Measurements from ENCODE around the gene NOL11. TPM values are rescaled to one million over a fixed set of nuclear protein-coding genes. Genes with fewer than 3 reads are reported as not detected.

The NOL11 gene
- total RNA-seq, 1 donor from 2014 or later: 35.4 TPM

- Histone ChIP-seq H3K9me3 (no peaks in the 10 kb centered on the region), H3K27ac (no peak overlapping the region), H3K4me1 (no peaks in the 10 kb centered on the region), H3K36me3 (no peaks in the 10 kb centered on the region), H3K27me3 (no peaks in the 10 kb centered on the region), H3K4me3 (no peak overlapping the region)
- intact Hi-C loops (cut with DNase I): no loop called here
- TF ChIP-seq CTCF (IDR thresholded peaks at IDR 0.05): no peak
- TF ChIP-seq POLR2A (IDR thresholded peaks at IDR 0.05): no peak
- no peak for TF ChIP-seq POLR2AphosphoS5 (IDR thresholded peaks at IDR 0.05; ENCODE audit: insufficient read depth in 1 of 2, low read depth in 1 of 2)
- DNase-seq (ENCODE audit: extremely low spot score in 2 of 2): no peak
These were observed 51.5 kb downstream of the NOL11 start for GRCh38 chr17:67769231-67769630.

- Histone ChIP-seq H3K4me3 (no peak overlapping the region), H3K27me3 (no peaks in the 10 kb centered on the region), H3K36me3 (no peaks in the 10 kb centered on the region), H3K9me3 (no peaks in the 10 kb centered on the region), H3K4me1 (no peaks in the 10 kb centered on the region), H3K27ac (no peak overlapping the region)
- intact Hi-C loops (cut with DNase I): no loop called here
- no peak for TF ChIP-seq CTCF (IDR thresholded peaks at IDR 0.05)
- no peak for TF ChIP-seq POLR2AphosphoS5 (IDR thresholded peaks at IDR 0.05; ENCODE audit: insufficient read depth in 1 of 2, low read depth in 1 of 2)
- no peak for TF ChIP-seq POLR2A (IDR thresholded peaks at IDR 0.05)
- no peak for DNase-seq (ENCODE audit: extremely low spot score in 2 of 2)
These were observed 52.8 kb downstream of the NOL11 start for GRCh38 chr17:67770539-67770938.

GRCh38 chr17:67772679-67773078 is 54.9 kb downstream of the NOL11 start:
- no peaks in the 10 kb centered on the region for H3K4me1 ChIP-seq
- H3K27me3 ChIP-seq: no peaks in the 10 kb centered on the region
- TF ChIP-seq CTCF (IDR thresholded peaks at IDR 0.05) (no peak), POLR2AphosphoS5 (IDR thresholded peaks at IDR 0.05; ENCODE audit: insufficient read depth in 1 of 2, low read depth in 1 of 2) (no peak), POLR2A (IDR thresholded peaks at IDR 0.05) (no peak)
- DNase-seq (ENCODE audit: extremely low spot score in 2 of 2): no peak
- H3K4me3 ChIP-seq: no peak overlapping the region
- H3K36me3 ChIP-seq: no peaks in the 10 kb centered on the region
- no peak overlapping the region for H3K27ac ChIP-seq
- intact Hi-C loops (cut with DNase I): no loop called here
- no peaks in the 10 kb centered on the region for H3K9me3 ChIP-seq

GRCh38 chr17:67773246-67773645 is 55.5 kb downstream of the NOL11 start:
- DNase-seq (ENCODE audit: extremely low spot score in 2 of 2): no peak
- Histone ChIP-seq H3K36me3 (no peaks in the 10 kb centered on the region), H3K27me3 (no peaks in the 10 kb centered on the region), H3K4me3 (no peak overlapping the region), H3K4me1 (no peaks in the 10 kb centered on the region), H3K27ac (no peak overlapping the region), H3K9me3 (no peaks in the 10 kb centered on the region)
- intact Hi-C loops (cut with DNase I): no loop called here
- TF ChIP-seq POLR2AphosphoS5 (IDR thresholded peaks at IDR 0.05; ENCODE audit: insufficient read depth in 1 of 2, low read depth in 1 of 2) (no peak), CTCF (IDR thresholded peaks at IDR 0.05) (no peak), POLR2A (IDR thresholded peaks at IDR 0.05) (no peak)

- H3K9me3 ChIP-seq: no peaks in the 10 kb centered on the region
- no peak for DNase-seq (ENCODE audit: extremely low spot score in 2 of 2)
- H3K27ac ChIP-seq: no peak overlapping the region
- H3K36me3 ChIP-seq: no peaks in the 10 kb centered on the region
- no peak overlapping the region for H3K4me3 ChIP-seq
- TF ChIP-seq CTCF (IDR thresholded peaks at IDR 0.05) (peak in 1 of 3 experiments; percentile 25), POLR2AphosphoS5 (IDR thresholded peaks at IDR 0.05; ENCODE audit: insufficient read depth in 1 of 2, low read depth in 1 of 2) (no peak), POLR2A (IDR thresholded peaks at IDR 0.05) (no peak)
- no peaks in the 10 kb centered on the region for H3K27me3 ChIP-seq
- intact Hi-C loops (cut with DNase I): no loop called here
- no peaks in the 10 kb centered on the region for H3K4me1 ChIP-seq
These were observed 61.4 kb downstream of the NOL11 start for GRCh38 chr17:67779098-67779672.

Data from vagina (tissue), 2 donors.